Measurements from ENCODE around the gene CD82.

- TF ChIP-seq PHF21A (CRISPR knock-in tag; IDR thresholded peaks at IDR 0.05) (no peak), CTCF (CRISPR knock-in tag; IDR thresholded peaks at IDR 0.05) (no peak)
Observed at GRCh38 chr11:44645827-44646226, 80.4 kb downstream of the CD82 start.
